SH-SY5Y (cell line): ENCODE measurements around the gene LRP8.

Experiments used
- GATA2 ChIP-seq: IDR thresholded peaks from 2 replicates; pipeline ENCODE4 v1.6.1; 2011; ENCODE audit warnings: mild to moderate bottlenecking, low read depth, low read length
- GATA3 ChIP-seq: IDR thresholded peaks from 2 replicates; pipeline ENCODE4 v1.6.1; 2011; ENCODE audit warnings: low read depth, mild to moderate bottlenecking, low read length, moderate library complexity

LRP8 gene

DNA sequence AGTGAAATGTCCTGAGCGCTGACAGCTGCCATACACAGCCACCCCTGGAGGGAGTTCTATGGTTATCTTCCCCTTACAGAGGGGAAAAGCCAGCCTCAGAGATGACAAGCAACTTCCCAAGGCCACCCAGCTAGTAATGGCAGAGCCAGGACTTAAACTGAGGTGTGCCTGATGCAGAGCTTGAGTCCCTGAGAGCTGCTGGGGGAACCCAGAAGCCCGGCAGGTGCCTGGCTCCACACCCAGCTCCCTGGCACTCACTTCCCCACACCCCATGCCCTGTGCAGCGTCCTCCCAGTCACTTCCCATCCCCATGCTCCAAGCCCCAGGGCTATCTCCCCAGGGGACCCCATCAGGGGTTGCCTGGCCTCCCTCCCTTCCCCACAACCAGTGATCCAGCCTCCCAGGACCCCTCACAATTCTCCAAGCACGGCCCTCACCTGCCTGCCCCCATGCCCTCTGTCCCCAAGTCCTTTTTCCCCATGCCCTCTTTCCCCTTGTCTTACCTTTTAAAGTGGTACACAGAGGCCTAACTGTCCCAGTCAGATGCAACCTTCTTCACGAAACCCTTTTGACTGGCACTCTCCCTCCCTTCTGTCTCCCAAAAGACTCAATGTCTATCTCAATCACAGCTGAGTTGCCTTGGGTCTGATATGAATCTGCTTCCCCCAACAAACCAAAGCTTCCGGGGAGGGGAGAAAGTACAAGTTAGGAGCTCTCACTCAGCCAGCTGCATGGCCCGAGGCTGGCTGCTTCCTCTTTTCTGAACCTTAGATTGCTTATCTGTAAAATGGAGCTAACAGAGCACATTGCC, 39.8 kb upstream of the LRP8 start:
- no peak; the same call in 1 of the 2 replicates for TF ChIP-seq GATA3
- TF ChIP-seq GATA2: peak; percentile 79

- TF ChIP-seq GATA2 (no peak), GATA3 (no peak)
Measured at GRCh38 chr1:53366901-53367502, 39.1 kb upstream of the LRP8 start.

- TF ChIP-seq GATA3: no peak
Measured at GRCh38 chr1:53365437-53366063, 37.7 kb upstream of the LRP8 start.

GRCh38 chr1:53362851-53363642, 35.2 kb upstream of the LRP8 start:
- TF ChIP-seq GATA3 (no peak), GATA2 (no peak)

- TF ChIP-seq GATA3 (no peak), GATA2 (no peak)
Measured at GRCh38 chr1:53362270-53362669, 34.4 kb upstream of the LRP8 start.

DNA sequence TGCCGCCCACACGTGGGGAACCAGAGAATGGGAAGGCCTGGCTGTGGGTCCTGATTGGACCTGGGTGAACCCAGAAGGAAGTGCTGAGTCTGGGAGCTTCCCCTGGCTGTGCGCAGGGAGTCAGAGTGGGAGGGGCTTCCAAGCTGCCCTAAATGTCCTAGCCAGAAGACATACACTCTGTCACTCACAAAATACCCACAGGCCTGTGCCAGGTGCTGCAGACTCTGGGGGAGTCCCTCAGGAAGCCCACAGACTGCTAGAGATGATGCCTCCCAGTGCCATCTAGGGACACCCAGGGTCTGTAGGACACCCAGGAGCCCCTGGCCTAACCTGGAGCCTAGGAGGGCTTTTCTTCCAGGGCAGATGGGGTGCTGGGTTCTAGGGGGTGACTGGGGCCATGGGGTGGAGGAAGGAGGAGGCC, 33.7 kb upstream of the LRP8 start:
- TF ChIP-seq GATA3 (no peak), GATA2 (no peak)

GRCh38 chr1:53359934-53360276, 32.0 kb upstream of the LRP8 start:
- TF ChIP-seq GATA3 (no peak), GATA2 (no peak)

GRCh38 chr1:53359225-53359933, 31.5 kb upstream of the LRP8 start:
- TF ChIP-seq GATA2 (no peak), GATA3 (no peak)

DNA sequence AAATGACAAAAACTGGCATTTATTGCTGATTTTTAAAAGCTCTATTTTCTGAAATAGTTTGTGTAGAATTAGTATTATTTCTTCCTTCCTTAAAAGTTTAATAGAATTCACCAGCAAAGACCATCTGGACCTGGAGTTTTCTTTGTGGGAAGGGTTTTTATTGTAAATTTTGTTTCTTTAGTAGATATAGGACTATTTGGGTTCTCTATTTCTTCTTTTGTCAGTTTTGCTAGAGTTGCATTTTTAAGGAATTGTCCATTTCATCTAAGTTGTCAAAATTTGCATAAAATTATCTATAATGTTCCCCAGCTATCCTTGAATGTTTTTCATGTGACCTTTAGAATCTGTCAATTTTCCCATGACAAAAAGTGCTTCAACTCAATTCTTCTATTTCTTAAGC, 28.8 kb upstream of the LRP8 start:
- TF ChIP-seq GATA3 (no peak), GATA2 (no peak)

GRCh38 chr1:53354119-53354518, 26.2 kb upstream of the LRP8 start:
- TF ChIP-seq GATA3 (no peak), GATA2 (no peak)

DNA sequence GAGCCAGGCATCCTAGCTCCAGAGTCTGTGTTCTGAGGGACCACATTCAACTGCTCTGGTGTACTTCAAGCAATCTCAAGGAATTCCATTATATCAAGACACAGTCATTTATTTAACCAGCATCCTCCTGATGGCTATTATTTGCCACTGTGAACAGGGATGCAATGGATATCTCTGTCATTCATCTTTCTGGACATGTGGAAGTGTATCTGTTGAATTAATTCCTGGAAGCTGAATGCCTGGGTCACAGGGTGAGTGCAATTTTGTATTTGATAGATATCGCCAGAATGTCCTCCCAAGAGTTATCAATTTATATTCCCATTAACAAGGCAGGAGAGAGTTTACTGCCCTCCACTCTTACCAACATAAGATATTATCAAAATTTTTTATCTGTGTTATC, 24.7 kb upstream of the LRP8 start:
- TF ChIP-seq GATA2 (peak; percentile 76), GATA3 (no peak; the same call in none of the 2 replicates)

GRCh38 chr1:53350853-53351767, 23.2 kb upstream of the LRP8 start:
- no peak for TF ChIP-seq GATA3
- TF ChIP-seq GATA2: no peak
